Measurements from ENCODE around the gene MYO3B. TPM values are rescaled to one million over a fixed set of nuclear protein-coding genes. Genes with fewer than 3 reads are reported as not detected.

The MYO3B gene
- total RNA-seq, 4 donors from 2014 or later: 0.06 TPM; not detected in 3

DNA sequence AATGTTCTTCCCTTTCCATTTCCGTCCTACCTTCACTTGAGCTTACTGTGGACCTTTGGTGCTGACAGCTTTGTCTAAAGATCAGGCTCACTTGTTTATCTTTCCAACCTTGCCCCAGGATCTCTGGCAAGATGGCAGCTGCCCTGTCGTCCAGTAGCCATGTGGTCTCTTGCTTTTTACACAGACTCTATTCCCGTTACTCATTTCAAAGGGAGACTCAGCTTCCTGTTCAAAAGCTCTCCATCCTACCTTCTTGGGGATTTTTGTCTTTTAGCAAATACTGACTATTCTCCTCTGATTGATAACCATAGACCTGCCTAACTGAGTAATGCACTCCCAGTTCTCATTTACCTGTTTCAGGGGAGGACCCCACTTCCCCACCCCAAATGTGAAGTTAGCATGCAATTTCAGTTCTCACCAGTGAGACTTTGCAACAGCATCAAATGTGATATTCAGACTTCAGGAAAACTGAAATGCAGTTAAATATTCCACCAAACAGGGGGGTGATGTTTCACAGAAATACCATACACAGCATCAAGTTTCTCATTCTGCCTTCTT lies 184.4 kb downstream of the MYO3B start:
- TF ChIP-seq POLR2AphosphoS5 (IDR thresholded peaks at IDR 0.05) (no peak), POLR2A (IDR thresholded peaks at IDR 0.05; ENCODE audit: low read depth) (no peak), EP300 (IDR thresholded peaks at IDR 0.05) (no peak)
- Histone ChIP-seq H3K9me3 (no peaks in the 10 kb centered on the region), H3K4me3 (no peak overlapping the region), H3K4me1 (no peaks in the 10 kb centered on the region), H3K36me3 (no peaks in the 10 kb centered on the region), H3K27ac (replicated peaks in 1 of 4) (no peak overlapping the region), H3K27me3 (peaks cover 0 to 35% (median 3%) of the 10 kb centered on the region in 4 donors)
- no peak for DNase-seq (ENCODE audit: extremely low spot score)
- whole genome bisulfite sequencing: 76% methylated on average over 3 of the region's 3 CpGs
- intact Hi-C loops (cut with DNase I): no loop called here

DNA sequence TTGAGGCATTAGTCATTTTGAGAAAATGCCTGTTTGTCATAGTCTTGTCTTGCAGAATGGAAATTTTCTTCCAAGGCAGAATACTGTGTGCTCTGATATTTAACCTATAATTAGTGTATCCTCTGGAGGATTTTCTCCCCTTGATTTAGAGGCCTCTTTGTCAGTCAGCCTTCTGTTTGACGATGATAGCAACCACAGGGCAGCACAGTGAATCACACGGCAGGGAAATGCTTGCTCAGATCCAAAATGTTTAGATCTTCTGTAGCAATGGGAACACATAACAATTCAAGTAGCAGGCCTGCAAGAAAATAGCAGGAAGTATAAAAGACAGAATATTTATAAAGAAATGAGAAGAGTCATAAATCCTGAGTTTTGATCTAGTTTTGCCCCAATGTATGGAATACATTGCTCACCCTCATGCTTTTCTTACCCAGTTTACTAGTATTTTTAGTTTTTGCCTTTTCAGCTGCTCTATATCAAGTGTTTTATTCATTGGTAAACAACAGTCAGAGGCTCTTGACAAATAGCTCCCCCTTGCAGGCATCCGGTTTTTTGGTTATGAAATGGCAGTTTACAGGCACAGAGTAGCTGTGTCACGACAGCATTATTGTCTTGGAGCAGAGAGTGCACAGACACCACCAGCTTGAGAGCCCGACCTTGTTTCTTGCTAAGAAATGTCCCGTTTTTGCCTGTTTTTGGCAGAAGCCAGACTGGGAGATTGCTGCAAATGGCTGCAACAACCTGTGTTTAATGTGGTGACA lies 185.1 kb downstream of the MYO3B start:
- Histone ChIP-seq H3K27me3 (peaks cover 0 to 39% (median 3%) of the 10 kb centered on the region in 4 donors), H3K36me3 (no peaks in the 10 kb centered on the region), H3K4me1 (no peaks in the 10 kb centered on the region), H3K9me3 (no peaks in the 10 kb centered on the region), H3K4me3 (no peak overlapping the region), H3K27ac (replicated peaks in 1 of 4) (no peak overlapping the region)
- 59% methylated on average over 6 of the region's 6 CpGs for WGBS
- TF ChIP-seq POLR2AphosphoS5 (IDR thresholded peaks at IDR 0.05): no peak
- intact Hi-C loops (cut with DNase I): no loop called here
- no peak for DNase-seq (ENCODE audit: extremely low spot score)

DNA sequence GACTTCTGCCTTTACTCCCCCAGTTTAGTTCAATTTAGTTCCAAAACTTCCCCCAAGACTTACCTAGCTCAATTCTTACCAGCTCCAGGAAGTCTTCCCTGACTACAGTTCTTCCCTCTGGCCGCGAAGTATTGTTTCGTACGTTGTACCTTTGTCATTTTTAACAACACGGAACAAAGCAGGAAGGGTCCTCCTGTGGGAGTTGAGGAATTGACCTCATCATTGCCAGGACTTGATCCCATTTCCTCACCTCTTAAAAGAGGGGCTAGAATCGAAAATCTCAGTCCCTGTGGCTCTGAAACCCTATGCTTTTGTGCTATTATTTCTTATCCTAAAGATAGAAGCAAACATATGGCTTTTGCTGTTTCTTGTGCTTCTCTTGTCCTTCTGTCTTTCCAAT lies 187.1 kb downstream of the MYO3B start:
- TF ChIP-seq POLR2A (IDR thresholded peaks at IDR 0.05; ENCODE audit: low read depth): no peak
- TF ChIP-seq EP300 (IDR thresholded peaks at IDR 0.05): no peak
- no peak for TF ChIP-seq POLR2AphosphoS5 (IDR thresholded peaks at IDR 0.05)
- TF ChIP-seq, protein P1, sequence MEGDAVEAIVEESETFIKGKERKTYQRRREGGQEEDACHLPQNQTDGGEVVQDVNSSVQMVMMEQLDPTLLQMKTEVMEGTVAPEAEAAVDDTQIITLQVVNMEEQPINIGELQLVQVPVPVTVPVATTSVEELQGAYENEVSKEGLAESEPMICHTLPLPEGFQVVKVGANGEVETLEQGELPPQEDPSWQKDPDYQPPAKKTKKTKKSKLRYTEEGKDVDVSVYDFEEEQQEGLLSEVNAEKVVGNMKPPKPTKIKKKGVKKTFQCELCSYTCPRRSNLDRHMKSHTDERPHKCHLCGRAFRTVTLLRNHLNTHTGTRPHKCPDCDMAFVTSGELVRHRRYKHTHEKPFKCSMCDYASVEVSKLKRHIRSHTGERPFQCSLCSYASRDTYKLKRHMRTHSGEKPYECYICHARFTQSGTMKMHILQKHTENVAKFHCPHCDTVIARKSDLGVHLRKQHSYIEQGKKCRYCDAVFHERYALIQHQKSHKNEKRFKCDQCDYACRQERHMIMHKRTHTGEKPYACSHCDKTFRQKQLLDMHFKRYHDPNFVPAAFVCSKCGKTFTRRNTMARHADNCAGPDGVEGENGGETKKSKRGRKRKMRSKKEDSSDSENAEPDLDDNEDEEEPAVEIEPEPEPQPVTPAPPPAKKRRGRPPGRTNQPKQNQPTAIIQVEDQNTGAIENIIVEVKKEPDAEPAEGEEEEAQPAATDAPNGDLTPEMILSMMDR (IDR thresholded peaks at IDR 0.05): no peak
- Histone ChIP-seq H3K4me1 (no peaks in the 10 kb centered on the region), H3K36me3 (no peaks in the 10 kb centered on the region), H3K27me3 (peaks cover 0 to 50% (median 5%) of the 10 kb centered on the region in 4 donors), H3K27ac (replicated peaks in 1 of 4) (no peak overlapping the region), H3K9me3 (no peaks in the 10 kb centered on the region), H3K4me3 (no peak overlapping the region)
- intact Hi-C loops (cut with DNase I): no loop called here
- DNase-seq (ENCODE audit: extremely low spot score): no peak
- WGBS: 78% methylated on average over 6 of the region's 6 CpGs

DNA sequence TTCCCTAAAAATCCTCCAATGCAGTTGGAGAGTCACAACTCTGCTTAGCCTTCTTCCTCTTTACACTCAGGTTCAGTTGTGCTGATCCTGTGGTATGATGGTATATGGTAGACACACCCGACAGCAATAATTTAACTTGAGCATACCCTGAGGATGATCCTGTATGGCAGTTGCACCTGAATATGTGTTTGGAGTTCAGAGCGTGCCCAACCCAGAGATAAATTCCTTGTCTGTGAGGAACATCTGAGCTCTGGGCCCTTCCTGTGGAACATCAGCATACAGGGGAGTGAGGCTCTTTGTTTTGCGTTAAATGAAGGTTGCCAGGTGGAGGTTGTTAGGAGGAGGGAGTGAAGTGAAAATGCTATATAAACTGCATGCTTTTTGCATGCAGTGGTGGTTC lies 187.7 kb downstream of the MYO3B start:
- Histone ChIP-seq H3K4me3 (no peak overlapping the region), H3K4me1 (no peaks in the 10 kb centered on the region), H3K27ac (replicated peaks in 1 of 4) (no peak overlapping the region), H3K9me3 (no peaks in the 10 kb centered on the region), H3K27me3 (peaks cover 0 to 57% (median 5%) of the 10 kb centered on the region in 4 donors), H3K36me3 (no peaks in the 10 kb centered on the region)
- no peak for DNase-seq (ENCODE audit: extremely low spot score)
- intact Hi-C loops (cut with DNase I): no loop called here
- 95% methylated on average over 3 of the region's 3 CpGs for WGBS
- TF ChIP-seq EP300 (IDR thresholded peaks at IDR 0.05) (no peak), POLR2AphosphoS5 (IDR thresholded peaks at IDR 0.05) (no peak), POLR2A (IDR thresholded peaks at IDR 0.05; ENCODE audit: low read depth) (no peak)
- TF ChIP-seq, protein P1 (IDR thresholded peaks at IDR 0.05): no peak

DNA sequence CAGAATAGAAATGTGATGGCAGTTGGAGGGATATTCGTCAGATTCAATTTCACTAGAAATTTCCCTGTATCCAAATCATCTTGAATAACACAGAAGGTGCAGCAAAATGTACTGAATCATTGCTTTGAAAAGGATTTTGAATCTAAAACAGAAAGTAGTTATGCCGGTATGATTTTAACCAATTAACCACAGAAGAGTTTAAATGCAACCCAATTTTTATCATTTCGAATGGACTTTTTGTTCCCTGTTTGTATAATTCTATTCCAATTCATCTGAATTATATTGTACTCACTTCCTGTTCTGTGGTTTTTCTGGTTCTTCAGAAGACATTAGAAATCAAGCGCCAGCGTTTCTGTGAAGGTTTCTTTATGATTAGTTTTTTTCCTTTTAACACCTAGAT lies 190.4 kb downstream of the MYO3B start:
- H3K36me3 ChIP-seq: no peaks in the 10 kb centered on the region
- no peak overlapping the region for H3K4me3 ChIP-seq
- WGBS: 58% methylated on average over 5 of the region's 5 CpGs
- no peaks in the 10 kb centered on the region for H3K4me1 ChIP-seq
- no peak for TF ChIP-seq EP300 (IDR thresholded peaks at IDR 0.05)
- TF ChIP-seq, protein P1 (IDR thresholded peaks at IDR 0.05): no peak
- no peak for TF ChIP-seq POLR2A (IDR thresholded peaks at IDR 0.05; ENCODE audit: low read depth)
- no peak for TF ChIP-seq POLR2AphosphoS5 (IDR thresholded peaks at IDR 0.05)
- no peaks in the 10 kb centered on the region for H3K9me3 ChIP-seq
- peaks cover 0 to 61% (median 5%) of the 10 kb centered on the region in 4 donors for H3K27me3 ChIP-seq
- intact Hi-C loops (cut with DNase I): loop anchor here (2.0 kb wide), 1 partner anchor 446 kb away; no protein-coding TSS in a partner anchor
- no peak overlapping the region for H3K27ac ChIP-seq (replicated peaks in 1 of 4)
- no peak for DNase-seq (ENCODE audit: extremely low spot score)

Data from esophagus muscularis mucosa (tissue), 4 donors.